HepG2 (cell line): ENCODE measurements around the gene CYB5D1. TPM values are rescaled to one million over a fixed set of nuclear protein-coding genes. Genes with fewer than 3 reads are reported as not detected.
A peak's percentile ranks its signal among the peaks of the same experiment; 100 is the strongest.

ENCODE experiments used
- ATF4 ChIP-seq, 2 experiments: fragments of 450-650 bp in 1 of 2; sonication (generic) in 1 of 2; formaldehyde crosslinking; IDR thresholded peaks; 2 replicates each; pipeline versions ENCODE4 v1.5.0 to v1.8.0; 2020 to 2022; ENCODE audit warnings: mild to moderate bottlenecking in 1 of 2, missing genetic modification reagents in 1 of 2
- FOXC1 ChIP-seq: sonication (generic); formaldehyde crosslinking; IDR thresholded peaks from 2 replicates; pipeline ENCODE4 v1.8.0; 2022; ENCODE audit warnings: mild to moderate bottlenecking, missing genetic modification reagents, borderline replicate concordance
- HMG20A ChIP-seq: IDR thresholded peaks from 2 replicates; pipeline ENCODE4 v1.6.1; 2016; ENCODE audit warnings: borderline replicate concordance
- MAZ ChIP-seq, 2 experiments: sonication (generic) in 1 of 2; formaldehyde crosslinking in 1 of 2; IDR thresholded peaks; 2 replicates each; pipeline versions ENCODE4 v1.5.0 to v1.6.1; 2012 to 2020; ENCODE audit warnings: low read depth in 2 of 2, mild to moderate bottlenecking in 2 of 2, borderline replicate concordance in 1 of 2, improper control_type of control experiment in 1 of 2, low read length in 1 of 2, missing genetic modification reagents in 1 of 2, moderate library complexity in 1 of 2
- RERE ChIP-seq: IDR thresholded peaks from 2 replicates; pipeline ENCODE4 v1.6.1; 2016; ENCODE audit warnings: low read depth, missing genetic modification reagents, missing compliant biosample characterization
- SAP130 ChIP-seq: IDR thresholded peaks from 2 replicates; pipeline ENCODE4 v1.6.1; 2016; ENCODE audit warnings: low read depth
- TCF7L2 ChIP-seq: IDR thresholded peaks from 2 replicates; pipeline ENCODE4 v1.6.1; 2011; ENCODE audit warnings: mild to moderate bottlenecking, low read depth, low read length, moderate library complexity
- ZNF687 ChIP-seq: sonication (generic); formaldehyde crosslinking; IDR thresholded peaks from 2 replicates; pipeline ENCODE4 v1.5.1; 2020; ENCODE audit warnings: mild to moderate bottlenecking, missing genetic modification reagents, moderate library complexity
- polyA plus RNA-seq, 8 experiments: library from polyadenylated mRNA; depleted of rRNA in 3 of 8; stranded (reverse) in 7 of 8; unstranded in 1 of 8; fragments of >200 nt; fragmentation: Illumina TruSeq in 4 of 8; extraction: Trizol in 4 of 8; gene quantifications; 2 replicates each; pipeline versions ENCODE4 v1.2.1 to v1.2.3, GENCODE V29; 2011 to 2016; ENCODE audit warnings: low read depth in 4 of 8, missing spikeins in 1 of 8, mixed read lengths in 1 of 8; ENCODE audit not compliant: insufficient read depth in 1 of 8
- total RNA-seq, 5 experiments: library from RNA; depleted of rRNA; stranded (reverse); fragments of >200 nt; fragmentation: Illumina TruSeq; extraction: Trizol; gene quantifications; 2 replicates each; pipeline ENCODE4 v1.2.3, GENCODE V29; 2016; ENCODE audit warnings: low read depth in 1 of 5
- TF ChIP-seq, protein P1 (sequence below): sonication (generic); formaldehyde crosslinking; IDR thresholded peaks from 2 replicates; pipeline ENCODE4 v1.4.0; 2020; ENCODE audit warnings: missing genetic modification reagents, borderline replicate concordance

CYB5D1 gene
- total and polyA plus RNA-seq, 2 of the 13 experiments (the other 11 are each of a cell fraction or from before 2014, with no cell fraction given), result 8.9 to 17.0 TPM

GRCh38 chr17:7838090-7839075 lies 19.4 kb upstream of the CYB5D1 start (continued):
- TF ChIP-seq, protein P1, sequence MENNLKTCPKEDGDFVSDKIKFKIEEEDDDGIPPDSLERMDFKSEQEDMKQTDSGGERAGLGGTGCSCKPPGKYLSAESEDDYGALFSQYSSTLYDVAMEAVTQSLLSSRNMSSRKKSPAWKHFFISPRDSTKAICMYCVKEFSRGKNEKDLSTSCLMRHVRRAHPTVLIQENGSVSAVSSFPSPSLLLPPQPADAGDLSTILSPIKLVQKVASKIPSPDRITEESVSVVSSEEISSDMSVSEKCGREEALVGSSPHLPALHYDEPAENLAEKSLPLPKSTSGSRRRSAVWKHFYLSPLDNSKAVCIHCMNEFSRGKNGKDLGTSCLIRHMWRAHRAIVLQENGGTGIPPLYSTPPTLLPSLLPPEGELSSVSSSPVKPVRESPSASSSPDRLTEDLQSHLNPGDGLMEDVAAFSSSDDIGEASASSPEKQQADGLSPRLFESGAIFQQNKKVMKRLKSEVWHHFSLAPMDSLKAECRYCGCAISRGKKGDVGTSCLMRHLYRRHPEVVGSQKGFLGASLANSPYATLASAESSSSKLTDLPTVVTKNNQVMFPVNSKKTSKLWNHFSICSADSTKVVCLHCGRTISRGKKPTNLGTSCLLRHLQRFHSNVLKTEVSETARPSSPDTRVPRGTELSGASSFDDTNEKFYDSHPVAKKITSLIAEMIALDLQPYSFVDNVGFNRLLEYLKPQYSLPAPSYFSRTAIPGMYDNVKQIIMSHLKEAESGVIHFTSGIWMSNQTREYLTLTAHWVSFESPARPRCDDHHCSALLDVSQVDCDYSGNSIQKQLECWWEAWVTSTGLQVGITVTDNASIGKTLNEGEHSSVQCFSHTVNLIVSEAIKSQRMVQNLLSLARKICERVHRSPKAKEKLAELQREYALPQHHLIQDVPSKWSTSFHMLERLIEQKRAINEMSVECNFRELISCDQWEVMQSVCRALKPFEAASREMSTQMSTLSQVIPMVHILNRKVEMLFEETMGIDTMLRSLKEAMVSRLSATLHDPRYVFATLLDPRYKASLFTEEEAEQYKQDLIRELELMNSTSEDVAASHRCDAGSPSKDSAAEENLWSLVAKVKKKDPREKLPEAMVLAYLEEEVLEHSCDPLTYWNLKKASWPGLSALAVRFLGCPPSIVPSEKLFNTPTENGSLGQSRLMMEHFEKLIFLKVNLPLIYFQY, result no peak
- TF ChIP-seq HMG20A (CRISPR knock-in tag) (0 out of 2 replicates have a peak, but pooled peaks have one; percentile 18), FOXC1 (CRISPR knock-in tag) (0 out of 2 replicates have a peak, but pooled peaks have one; percentile 14), SAP130 (peak; percentile 28; the same call in 1 of the 2 replicates), ATF4 (CRISPR knock-in tag; IDR thresholded peaks at IDR 0.05) (peak; percentile 21 to 99; a peak in 2 of 4 replicates), TCF7L2 (no peak), RERE (no peak), ZNF687 (CRISPR knock-in tag) (peak; percentile 22; the same call in 1 of the 2 replicates), MAZ (IDR thresholded peaks at IDR 0.05; ENCODE audit: borderline replicate concordance, low read depth, low read length) (peak; percentile 20; the same call in 1 of the 2 replicates), MAZ (CRISPR knock-in tag; IDR thresholded peaks at IDR 0.05; ENCODE audit: low read depth) (peak; percentile 75)
